ENCODE data around the gene SHROOM2. TPM values are rescaled to one million over a fixed set of nuclear protein-coding genes. Genes with fewer than 3 reads are reported as not detected.
A peak's percentile ranks its signal among the peaks of the same experiment; 100 is the strongest.

SHROOM2 gene
- total and polyA plus RNA-seq, 2 of the 4 experiments (the other 2 are of a cell fraction): 8.1 to 14.2 TPM

GRCh38 chrX:9873360-9873759 lies 87.1 kb downstream of the SHROOM2 start:
- Histone ChIP-seq H3K4me2 (ENCODE audit: low read depth, low read length) (no peak overlapping the region), H3K36me3 (ENCODE audit: control insufficient read depth, insufficient read depth, low read length) (no peaks in the 10 kb centered on the region), H3K9me3 (ENCODE audit: control insufficient read depth, insufficient read depth, low read length) (no peaks in the 10 kb centered on the region), H2AK5ac (ENCODE audit: low read depth, low read length) (peak overlapping the region; percentile 48; the same call in 1 of the 2 replicates), H3K27me3 (ENCODE audit: control insufficient read depth, insufficient read depth, low read length) (no peaks in the 10 kb centered on the region), H3K27ac (ENCODE audit: insufficient read depth, low read length) (no peak overlapping the region), H2BK15ac (ENCODE audit: low read depth, low read length) (no peak overlapping the region), H2AFZ (replicated peaks; ENCODE audit: low read length, poor library complexity) (no peak overlapping the region), H3K9ac (ENCODE audit: low read depth, low read length) (no peak overlapping the region), H4K20me1 (ENCODE audit: insufficient read depth, low read length) (no peaks in the 10 kb centered on the region), H3K79me1 (ENCODE audit: low read depth in 1 of 2, low read length in 2 of 2) (no peaks in the 10 kb centered on the region), H3K56ac (ENCODE audit: extremely low read depth, insufficient read depth, low read length) (no peak overlapping the region), H4K5ac (ENCODE audit: low read depth, low read length) (no peak overlapping the region), H2BK20ac (ENCODE audit: low read depth, low read length) (no peak overlapping the region), H3K9me1 (ENCODE audit: insufficient read depth, low read length) (no peaks in the 10 kb centered on the region), H3K18ac (ENCODE audit: low read depth, low read length) (no peak overlapping the region), H3K23ac (ENCODE audit: low read depth, low read length) (no peak overlapping the region), H3K4me1 (ENCODE audit: control insufficient read depth, insufficient read depth, low read length) (peaks cover 5% of the 10 kb centered on the region; the same call in 1 of the 2 replicates), H4K91ac (ENCODE audit: insufficient read depth, low read depth, low read length) (no peak overlapping the region), H2AK9ac (replicated peaks; ENCODE audit: low read depth, low read length, poor library complexity) (no peak overlapping the region), H3K4me3 (ENCODE audit: insufficient read depth, low read depth, low read length) (no peak overlapping the region), H4K8ac (ENCODE audit: low read depth in 2 of 2, low read length in 2 of 2) (no peak overlapping the region), H3K4ac (ENCODE audit: low read depth, low read length) (no peak overlapping the region), H2BK120ac (ENCODE audit: low read depth, low read length) (no peak overlapping the region), H3K14ac (replicated peaks; ENCODE audit: low read depth, low read length) (no peak overlapping the region), H2BK5ac (ENCODE audit: low read depth, low read length, poor library complexity, severe bottlenecking) (no peak overlapping the region)
- intact Hi-C loops (cut with micrococcal nuclease): loop anchor here (5.0 kb wide), 1 partner anchor 86 kb away; the partner anchor contains the start of gene SHROOM2
- no peak for TF ChIP-seq MXI1 (IDR thresholded peaks at IDR 0.05; ENCODE audit: borderline replicate concordance, low read depth, low read length)
- no peak for TF ChIP-seq RCOR1 (IDR thresholded peaks at IDR 0.05; ENCODE audit: insufficient replicate concordance, low read length)
- no peak for TF ChIP-seq MAZ (IDR thresholded peaks at IDR 0.05; ENCODE audit: borderline replicate concordance, low read depth, low read length)
- no peak for TF ChIP-seq CHD1 (IDR thresholded peaks at IDR 0.05; ENCODE audit: low read depth, low read length)
- no peak for TF ChIP-seq ELK1 (IDR thresholded peaks at IDR 0.05; ENCODE audit: borderline replicate concordance, low read depth, low read length)
- TF ChIP-seq POLR2A (IDR thresholded peaks at IDR 0.05; ENCODE audit: low read depth, low read length): no peak
- TF ChIP-seq NFE2L2 (IDR thresholded peaks at IDR 0.05; ENCODE audit: low read depth, low read length): no peak
- no peak for TF ChIP-seq BHLHE40 (IDR thresholded peaks at IDR 0.05; ENCODE audit: low read depth, low read length)
- TF ChIP-seq RAD21 (IDR thresholded peaks at IDR 0.05; ENCODE audit: low read length): no peak
- no peak for TF ChIP-seq MAFK (IDR thresholded peaks at IDR 0.05; ENCODE audit: low read depth, low read length)
- no peak for TF ChIP-seq USF2 (IDR thresholded peaks at IDR 0.05; ENCODE audit: low read depth, low read length)
- no peak for TF ChIP-seq SMC3 (IDR thresholded peaks at IDR 0.05; ENCODE audit: low read depth, low read length)
- TF ChIP-seq FOS (IDR thresholded peaks at IDR 0.05; ENCODE audit: low read depth, low read length): no peak
- no peak for TF ChIP-seq RFX5 (IDR thresholded peaks at IDR 0.05; ENCODE audit: low read depth, low read length)
- no peak for TF ChIP-seq CTCF (conservative IDR thresholded peaks at IDR 0.05; ENCODE audit: low read depth, low read length)
- no peak for TF ChIP-seq CEBPB (IDR thresholded peaks at IDR 0.05; ENCODE audit: low read depth, low read length)
- ChIA-PET POLR2A (ENCODE audit: unreplicated experiment) (no interaction called here), CTCF (no interaction called here)
- 93% methylated on average over 3 of the region's 12 CpGs; no CpG with 5 or more reads in 1 of the 2 experiments for WGBS, 2 experiments (ENCODE audit: extremely low coverage in 2 of 2, insufficient read length in 1 of 2)
- dilution Hi-C loops (cut with HindIII; ENCODE audit: low sequenced_read_pairs, unreplicated experiment): no loop called here
- no peak for ATAC-seq (ENCODE audit: low read depth)
- no TSS peak for BruUV-seq (replicated peaks)
- DNase-seq: no peak
- in situ Hi-C loops (cut with MboI; ENCODE audit: low sequenced_read_pairs): no loop called here
